Lower leg skin (tissue), 4 donors: ENCODE data around the gene SMPD1. TPM values are rescaled to one million over a fixed set of nuclear protein-coding genes. Genes with fewer than 3 reads are reported as not detected.
A peak's percentile ranks its signal among the peaks of the same experiment; 100 is the strongest.

Experiments used
- DNase-seq, 2 donors: peaks; one replicate each; pipeline ENCODE4 v3.0.0-alpha.2; 2019; ENCODE audit warnings: low spot score in 2 of 2
- H3K4me3 ChIP-seq: fragments of 200-600 bp; sonication (generic); 2 replicates; pipeline ENCODE4 v1.5.1; 2017; ENCODE audit warnings: mild to moderate bottlenecking, low read depth; ENCODE audit not compliant: poor library complexity, severe bottlenecking
- POLR2A ChIP-seq, 2 donors: fragments of 450-650 bp; IDR thresholded peaks; one replicate each; pipeline ENCODE4 v1.6.1; 2016 to 2017; ENCODE audit warnings: antibody characterized with exemption in 2 of 2, mild to moderate bottlenecking in 1 of 2, moderate library complexity in 1 of 2
- WGBS, 2 donors: methylation state at CpG; one replicate each; pipeline ENCODE4 v1.1.5; 2018; 5-methylcytosine and 5-hydroxymethylcytosine counted together
- intact Hi-C: fragments of 100-400 bp; cut with DNase I; formaldehyde crosslinking; loops from one replicate; pipeline ENCODE4 v1.15.0; 2023; ENCODE audit warnings: low total_unique reads
- total RNA-seq, 4 donors: library from RNA; depleted of rRNA; stranded (reverse); fragments of >200 nt; gene quantifications; one replicate each; pipeline ENCODE4 v1.1.0, GENCODE V29; 2016
- TF ChIP-seq, protein P1 (sequence below), 3 donors: fragments of 450-650 bp; IDR thresholded peaks; one replicate each; pipeline ENCODE4 v1.5.1; 2016; ENCODE audit warnings: antibody characterized with exemption in 3 of 3, mild to moderate bottlenecking in 3 of 3, moderate library complexity in 2 of 3

SMPD1 gene
- total RNA-seq, 4 donors from 2014 or later = 49.2 to 91.6 (median 63.6) TPM

DNA sequence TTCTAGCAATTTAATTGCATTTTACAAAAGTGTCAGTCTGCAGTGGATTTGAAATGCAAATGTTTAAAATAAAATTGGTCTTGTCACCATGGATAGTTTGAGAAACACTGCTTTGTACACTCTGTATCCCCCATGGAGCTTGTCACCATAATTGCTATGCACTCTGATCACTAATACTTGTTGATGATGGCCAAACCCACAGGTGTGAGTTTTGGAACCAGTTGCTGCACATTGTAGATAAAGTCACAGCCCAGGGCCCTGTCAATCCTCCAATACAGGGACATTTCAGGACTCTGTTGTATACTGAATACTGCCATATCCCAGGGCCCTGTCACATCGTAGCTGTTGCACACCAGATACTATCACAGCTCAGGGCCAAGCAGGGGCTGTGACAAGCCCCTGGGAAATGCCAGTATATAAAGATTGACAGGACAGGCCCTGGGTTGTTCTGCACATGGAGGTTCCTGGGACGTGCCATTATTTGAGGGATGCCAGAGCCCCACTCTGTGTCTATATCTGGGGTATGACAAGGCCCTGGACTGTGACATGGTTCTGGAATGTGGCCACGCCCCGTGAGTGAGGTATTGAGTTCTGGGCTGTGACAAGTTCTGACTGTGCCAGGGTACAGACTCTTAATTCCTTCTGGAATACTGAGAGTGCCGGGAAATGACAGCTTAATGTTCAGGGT, 27.9 kb upstream of the SMPD1 start:
- DNase-seq = no peak
- H3K4me3 ChIP-seq = no peak overlapping the region
- TF ChIP-seq, protein P1, sequence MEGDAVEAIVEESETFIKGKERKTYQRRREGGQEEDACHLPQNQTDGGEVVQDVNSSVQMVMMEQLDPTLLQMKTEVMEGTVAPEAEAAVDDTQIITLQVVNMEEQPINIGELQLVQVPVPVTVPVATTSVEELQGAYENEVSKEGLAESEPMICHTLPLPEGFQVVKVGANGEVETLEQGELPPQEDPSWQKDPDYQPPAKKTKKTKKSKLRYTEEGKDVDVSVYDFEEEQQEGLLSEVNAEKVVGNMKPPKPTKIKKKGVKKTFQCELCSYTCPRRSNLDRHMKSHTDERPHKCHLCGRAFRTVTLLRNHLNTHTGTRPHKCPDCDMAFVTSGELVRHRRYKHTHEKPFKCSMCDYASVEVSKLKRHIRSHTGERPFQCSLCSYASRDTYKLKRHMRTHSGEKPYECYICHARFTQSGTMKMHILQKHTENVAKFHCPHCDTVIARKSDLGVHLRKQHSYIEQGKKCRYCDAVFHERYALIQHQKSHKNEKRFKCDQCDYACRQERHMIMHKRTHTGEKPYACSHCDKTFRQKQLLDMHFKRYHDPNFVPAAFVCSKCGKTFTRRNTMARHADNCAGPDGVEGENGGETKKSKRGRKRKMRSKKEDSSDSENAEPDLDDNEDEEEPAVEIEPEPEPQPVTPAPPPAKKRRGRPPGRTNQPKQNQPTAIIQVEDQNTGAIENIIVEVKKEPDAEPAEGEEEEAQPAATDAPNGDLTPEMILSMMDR (IDR thresholded peaks at IDR 0.05) = no peak
- TF ChIP-seq POLR2A (IDR thresholded peaks at IDR 0.05) = no peak
- 56 to 61% methylated on average over 5 of the region's 5 CpGs for WGBS, 2 donors
- intact Hi-C loops = loop anchor here (5.0 kb wide), 1 partner anchor 350 kb away; no protein-coding TSS in a partner anchor

DNA sequence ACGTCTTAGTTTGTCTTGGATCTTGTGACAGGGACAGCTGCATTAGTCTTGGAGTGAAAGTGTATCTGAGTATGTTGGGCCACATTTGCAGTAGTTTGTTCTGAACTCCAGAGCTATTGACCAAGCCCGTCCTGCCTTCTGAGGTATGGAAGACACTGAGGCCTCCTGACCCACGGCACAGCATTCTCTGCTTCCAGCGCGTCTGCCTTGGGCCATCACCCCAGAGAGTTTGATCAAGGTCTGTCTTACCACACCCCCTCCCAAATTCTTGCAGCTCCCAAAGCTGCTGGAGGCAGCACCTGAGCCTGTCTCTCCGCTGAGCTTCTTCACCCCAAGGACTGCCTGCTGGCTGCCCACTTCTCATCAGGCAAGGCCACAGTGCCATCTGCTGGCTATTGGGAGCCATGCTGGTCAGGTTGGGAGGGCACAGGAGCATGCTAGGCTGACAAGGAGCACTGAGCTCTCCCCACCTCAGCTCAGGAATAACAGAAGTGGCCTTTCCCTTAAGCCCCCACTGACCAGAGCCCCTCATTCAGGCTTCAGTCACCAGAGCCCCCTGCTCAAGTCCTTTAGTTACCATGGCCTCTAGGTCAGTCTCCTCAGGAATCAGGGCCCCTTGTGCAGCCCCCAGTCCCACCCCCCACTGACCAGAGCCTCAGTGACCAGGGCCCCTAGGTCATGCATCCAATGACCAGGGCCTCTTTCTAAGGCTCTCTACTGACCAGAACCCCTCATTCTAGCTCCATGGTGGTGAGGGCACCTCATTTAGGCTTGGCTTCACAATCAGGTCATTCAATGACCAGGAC, 27.2 kb upstream of the SMPD1 start:
- WGBS, 2 donors = 58 to 71% methylated on average over 6 of the region's 6 CpGs
- TF ChIP-seq POLR2A (IDR thresholded peaks at IDR 0.05) = no peak
- TF ChIP-seq, protein P1 (IDR thresholded peaks at IDR 0.05) = peak in 1 of 3 donors; percentile 31
- DNase-seq = peak; percentile 69 to 92
- H3K4me3 ChIP-seq = no peak overlapping the region
- intact Hi-C loops = loop anchor here (5.0 kb wide), 1 partner anchor 351 kb away; no protein-coding TSS in a partner anchor

DNA sequence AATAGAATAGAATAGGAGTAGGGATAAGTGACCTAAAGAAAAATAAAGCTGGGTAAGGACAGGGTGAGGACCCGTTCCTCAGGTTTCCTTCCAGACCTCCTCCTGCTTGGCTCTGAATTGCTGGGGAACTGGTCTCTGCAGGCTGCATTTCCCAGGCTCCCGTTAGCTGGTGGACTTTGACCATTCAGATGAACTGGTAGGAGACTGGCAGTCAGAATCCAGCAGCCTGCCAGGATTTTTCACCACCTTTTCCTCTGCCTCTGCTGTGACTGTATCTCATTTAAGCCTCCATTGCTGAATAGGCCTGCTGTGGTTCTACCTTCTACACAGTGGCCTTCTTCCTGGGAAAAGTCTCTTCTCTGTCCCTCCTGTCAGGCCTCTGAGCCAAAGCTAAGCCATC, 24.6 kb upstream of the SMPD1 start:
- DNase-seq = no peak
- WGBS, 2 donors = 64 to 82% methylated on average over 2 of the region's 2 CpGs
- TF ChIP-seq, protein P1 (IDR thresholded peaks at IDR 0.05) = no peak
- no peak for TF ChIP-seq POLR2A (IDR thresholded peaks at IDR 0.05)
- intact Hi-C loops = no loop called here
- no peak overlapping the region for H3K4me3 ChIP-seq

DNA sequence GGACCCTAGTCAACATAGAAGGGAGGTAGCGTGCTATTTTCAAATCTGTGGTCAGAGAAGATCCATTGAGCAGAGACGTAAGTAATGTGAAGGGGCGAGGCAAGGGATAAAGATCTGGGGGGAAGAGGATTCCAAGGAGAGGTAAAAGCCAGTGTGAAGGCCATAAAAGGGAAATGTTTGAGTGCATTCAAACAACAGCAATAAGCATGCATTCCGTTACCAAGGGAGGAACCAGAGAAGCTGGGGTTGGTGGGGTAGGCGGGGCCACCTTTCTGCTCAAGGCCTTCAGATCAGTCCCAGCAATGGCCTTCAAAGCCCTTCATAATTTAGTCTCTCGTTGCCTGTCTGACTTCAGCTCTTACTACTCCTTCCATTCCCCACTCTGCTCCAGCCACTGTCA, 18.4 kb upstream of the SMPD1 start:
- WGBS, 2 donors = 81 to 90% methylated on average over 6 of the region's 6 CpGs
- TF ChIP-seq, protein P1 (IDR thresholded peaks at IDR 0.05) = no peak
- TF ChIP-seq POLR2A (IDR thresholded peaks at IDR 0.05) = no peak
- intact Hi-C loops = no loop called here
- no peak overlapping the region for H3K4me3 ChIP-seq
- peak in 1 of 2 donors; percentile 25 for DNase-seq

DNA sequence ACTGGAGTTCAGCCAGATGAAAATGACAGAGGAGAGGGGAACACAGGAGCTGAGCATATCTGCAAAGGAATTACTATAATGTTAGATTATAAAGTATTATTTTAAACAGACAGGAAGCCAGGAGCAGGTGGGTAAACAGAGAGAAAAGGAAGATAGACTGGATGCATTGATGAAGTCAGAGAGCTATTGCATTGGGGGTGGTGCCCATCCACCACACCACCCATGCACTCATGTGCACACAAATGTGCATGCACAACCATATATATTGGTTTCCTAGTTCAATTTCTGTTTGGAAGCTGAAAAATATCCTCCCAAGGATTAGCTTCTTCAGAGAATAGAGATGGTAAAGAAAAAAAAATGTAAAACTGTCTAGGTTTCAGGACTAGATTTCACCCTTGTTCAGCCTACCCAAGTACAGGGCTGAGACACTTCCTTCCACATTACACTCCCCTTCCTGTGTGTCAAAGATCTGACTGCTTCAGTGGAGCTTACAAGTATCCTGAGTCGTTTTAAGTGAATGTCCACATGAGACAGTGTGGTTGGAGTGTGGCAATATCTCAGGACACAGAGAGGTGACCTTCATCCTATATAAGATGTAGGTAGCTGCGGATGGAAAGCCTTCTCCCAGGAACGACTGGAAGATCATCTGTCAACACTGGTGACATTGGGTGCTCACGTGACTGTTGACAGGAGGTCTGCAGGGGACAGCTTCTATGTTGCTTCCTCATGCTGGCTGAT, 12.2 kb upstream of the SMPD1 start:
- intact Hi-C loops = no loop called here
- WGBS, 2 donors = 38 to 41% methylated on average over 4 of the region's 4 CpGs

More for the DNA sequence above, 12.2 kb upstream of the SMPD1 start:
- TF ChIP-seq, protein P1 (IDR thresholded peaks at IDR 0.05) = no peak
- no peak for TF ChIP-seq POLR2A (IDR thresholded peaks at IDR 0.05)
- H3K4me3 ChIP-seq = no peak overlapping the region
- no peak for DNase-seq
